K562 (cell line): ENCODE results near the gene ADD3. TPM values are rescaled to one million over a fixed set of nuclear protein-coding genes. Genes with fewer than 3 reads are reported as not detected.

ENCODE experiments used
- BDP1 ChIP-seq: IDR thresholded peaks from 3 replicates; pipeline ENCODE4 v1.6.1; 2011; ENCODE audit not compliant: insufficient read length, insufficient read depth
- CSDE1 ChIP-seq, 2 experiments: fragments of 450-650 bp; IDR thresholded peaks; 2 replicates each; pipeline ENCODE4 v1.6.1; 2016; ENCODE audit warnings: mild to moderate bottlenecking in 1 of 2
- DPF2 ChIP-seq: fragments of 450-650 bp; IDR thresholded peaks from 2 replicates; pipeline ENCODE4 v1.6.1; 2016
- E2F1 ChIP-seq: sonication (generic); formaldehyde crosslinking; IDR thresholded peaks from 2 replicates; pipeline ENCODE4 v1.8.1; 2023; ENCODE audit warnings: mild to moderate bottlenecking, missing genetic modification reagents, moderate library complexity
- E2F5 ChIP-seq: sonication (generic); formaldehyde crosslinking; IDR thresholded peaks from 2 replicates; pipeline ENCODE4 v1.8.0; 2022; ENCODE audit warnings: mild to moderate bottlenecking, missing genetic modification reagents
- EP300 ChIP-seq: IDR thresholded peaks from 2 replicates; pipeline ENCODE4 v1.6.1; 2012; ENCODE audit warnings: low read length, improper control_type of control experiment
- GATAD2B ChIP-seq: fragments of 450-650 bp; IDR thresholded peaks from 2 replicates; pipeline ENCODE4 v1.6.1; 2017; ENCODE audit warnings: mild to moderate bottlenecking, borderline replicate concordance
- GMEB1 ChIP-seq: fragments of 250-450 bp; sonication (Bioruptor Pico); IDR thresholded peaks from 2 replicates; pipeline ENCODE4 v1.4.0; 2020; ENCODE audit warnings: mild to moderate bottlenecking
- HDAC8 ChIP-seq: fragments of 450-650 bp; IDR thresholded peaks from 2 replicates; pipeline ENCODE4 v1.6.1; 2016; ENCODE audit warnings: mild to moderate bottlenecking, missing genetic modification characterization, moderate library complexity, missing compliant biosample characterization
- HLTF ChIP-seq: fragments of 450-650 bp; IDR thresholded peaks from 2 replicates; pipeline ENCODE4 v1.6.1; 2016
- HMG20B ChIP-seq: fragments of 250-450 bp; sonication (Bioruptor Pico); IDR thresholded peaks from 2 replicates; pipeline ENCODE4 v1.5.0; 2021; ENCODE audit warnings: mild to moderate bottlenecking
- HNRNPL ChIP-seq: fragments of 200-400 bp; formaldehyde crosslinking; IDR thresholded peaks from 2 replicates; pipeline ENCODE4 v1.6.1; 2017; ENCODE audit warnings: low read depth, mild to moderate bottlenecking, low read length
- MTA2 ChIP-seq: fragments of 450-650 bp; IDR thresholded peaks from 2 replicates; pipeline ENCODE4 v1.6.1; 2016; ENCODE audit warnings: low read depth
- PBX2 ChIP-seq, 2 experiments: IDR thresholded peaks in 1 of 2; conservative IDR thresholded peaks in 1 of 2; 2 replicates each; pipeline ENCODE4 v1.6.1; 2016; ENCODE audit warnings: low read depth in 2 of 2, mild to moderate bottlenecking in 1 of 2, missing compliant biosample characterization in 1 of 2, missing genetic modification characterization in 1 of 2, moderate library complexity in 1 of 2
- PML ChIP-seq: IDR thresholded peaks from 2 replicates; pipeline ENCODE4 v1.6.1; 2012; ENCODE audit warnings: low read length, inconsistent platforms
- SMARCE1 ChIP-seq: fragments of 450-650 bp; IDR thresholded peaks from 2 replicates; pipeline ENCODE4 v1.7.1; 2016; ENCODE audit warnings: mild to moderate bottlenecking
- TEAD4 ChIP-seq, 2 experiments: sonication (generic) in 1 of 2; formaldehyde crosslinking in 1 of 2; IDR thresholded peaks; 2 replicates each; pipeline versions ENCODE4 v1.6.1 to v1.8.0; 2012 to 2022; ENCODE audit warnings: borderline replicate concordance in 1 of 2, inconsistent platforms in 1 of 2, low read length in 1 of 2, mild to moderate bottlenecking in 1 of 2, missing genetic modification reagents in 1 of 2
- ZFP91 ChIP-seq: sonication (generic); formaldehyde crosslinking; IDR thresholded peaks from 2 replicates; pipeline ENCODE4 v1.8.0; 2022; ENCODE audit warnings: mild to moderate bottlenecking, missing genetic modification reagents
- ZNF146 ChIP-seq: IDR thresholded peaks from one replicate; pipeline ENCODE4 v1.6.1; 2018; ENCODE audit warnings: missing compliant biosample characterization; ENCODE audit not compliant: unreplicated experiment
- polyA plus RNA-seq, 8 experiments: library from polyadenylated mRNA; depleted of rRNA in 4 of 8; stranded (reverse) in 5 of 8; unstranded in 3 of 8; fragments of >200 nt; fragmentation: Nextera tagmentation in 2 of 8; fragmentation: Illumina TruSeq in 1 of 8; extraction: Ambion mirVana in 2 of 8; extraction: Trizol in 1 of 8; gene quantifications; 2 replicates each; pipeline versions ENCODE4 v1.2.1 to v1.2.3, GENCODE V29; 2011 to 2014; ENCODE audit warnings: inconsistent platforms in 1 of 8, missing spikeins in 1 of 8
- total RNA-seq, 7 experiments: library from RNA; depleted of rRNA in 6 of 7; stranded (reverse); fragments of >200 nt in 6 of 7; fragmentation: Illumina TruSeq in 2 of 7; extraction: Trizol in 2 of 7; gene quantifications; 2 replicates each; pipeline versions ENCODE4 v1.2.1 to v1.2.3, GENCODE V29; 2011 to 2021; ENCODE audit warnings: low replicate concordance in 1 of 7

ADD3 gene
- total and polyA plus RNA-seq, 9 of the 15 experiments (the other 6 are each of a cell fraction or from before 2014, with no cell fraction given): 13.2 to 125 (median 31.7) TPM

GRCh38 chr10:109982123-109982522, 25.7 kb upstream of the ADD3 start (continued):
- TF ChIP-seq GMEB1 (CRISPR knock-in tag) (no peak), E2F5 (CRISPR knock-in tag) (no peak), PML (no peak), TEAD4 (IDR thresholded peaks at IDR 0.05; ENCODE audit: low read length) (peak; percentile 21; the same call in 1 of the 2 replicates), TEAD4 (CRISPR knock-in tag; IDR thresholded peaks at IDR 0.05; ENCODE audit: borderline replicate concordance) (no peak), BDP1 (no peak), ZNF146 (no peak), CSDE1 (IDR thresholded peaks at IDR 0.05) (no peak), MTA2 (peak; percentile 37; the same call in 1 of the 2 replicates), HDAC8 (tag) (no peak), HNRNPL (no peak), E2F1 (CRISPR knock-in tag) (no peak), ZFP91 (CRISPR knock-in tag) (no peak), SMARCE1 (no peak), GATAD2B (0 out of 2 replicates have a peak, but pooled peaks have one; percentile 14), HLTF (no peak), DPF2 (peak; percentile 55; the same call in 1 of the 2 replicates), HMG20B (CRISPR knock-in tag) (no peak), EP300 (peak; percentile 83), PBX2 (CRISPR knock-in tag; IDR thresholded peaks at IDR 0.05; ENCODE audit: low read depth) (no peak), PBX2 (tag; conservative IDR thresholded peaks at IDR 0.05; ENCODE audit: low read depth) (no peak)
